Peyer's patch (tissue), 4 donors: ENCODE results near the gene VDAC1.

Experiments
- CTCF ChIP-seq, 6 experiments: fragments of 450-650 bp in 4 of 6; fragments of 200-600 bp in 2 of 6; sonication (generic) in 1 of 6; IDR thresholded peaks; one replicate each; pipeline ENCODE4 v1.5.1; 2017 to 2019; ENCODE audit warnings: antibody characterized with exemption in 6 of 6, mild to moderate bottlenecking in 3 of 6, moderate library complexity in 1 of 6
- POLR2A ChIP-seq, 2 donors: fragments of 450-650 bp; IDR thresholded peaks; one replicate each; pipeline ENCODE4 v1.5.1; 2017; ENCODE audit warnings: antibody characterized with exemption in 2 of 2, mild to moderate bottlenecking in 2 of 2, moderate library complexity in 2 of 2

- TF ChIP-seq CTCF (IDR thresholded peaks at IDR 0.05): no peak
- TF ChIP-seq POLR2A (IDR thresholded peaks at IDR 0.05): no peak
Observed at GRCh38 chr5:133933670-133934295, 71.0 kb downstream of the VDAC1 start.
